Endothelial cell (in vitro differentiated cells): ENCODE measurements around the gene RBM48. TPM values are rescaled to one million over a fixed set of nuclear protein-coding genes. Genes with fewer than 3 reads are reported as not detected.

ENCODE experiments used
- DNase-seq: peaks from one replicate; pipeline ENCODE4 v3.0.0; 2021; ENCODE audit warnings: low spot score
- H3K27ac Mint-ChIP-seq: one replicate; pipeline ENCODE4 v1.8.0; 2021; ENCODE audit warnings: mixed read lengths, inconsistent platforms; ENCODE audit not compliant: unreplicated experiment
- H3K27me3 Mint-ChIP-seq: one replicate; pipeline ENCODE4 v1.8.0; 2021; ENCODE audit warnings: mild to moderate bottlenecking, moderate library complexity, mixed read lengths, inconsistent platforms; ENCODE audit not compliant: unreplicated experiment
- H3K36me3 Mint-ChIP-seq: one replicate; pipeline ENCODE4 v1.8.0; 2021; ENCODE audit warnings: mild to moderate bottlenecking, low read depth, mixed read lengths, inconsistent platforms; ENCODE audit not compliant: unreplicated experiment
- H3K4me1 Mint-ChIP-seq: one replicate; pipeline ENCODE4 v1.8.0; 2021; ENCODE audit warnings: mild to moderate bottlenecking, mixed read lengths, inconsistent platforms; ENCODE audit not compliant: unreplicated experiment
- H3K4me3 Mint-ChIP-seq: one replicate; pipeline ENCODE4 v1.8.0; 2021; ENCODE audit warnings: mild to moderate bottlenecking, mixed read lengths, inconsistent platforms; ENCODE audit not compliant: unreplicated experiment
- H3K9me3 Mint-ChIP-seq: one replicate; pipeline ENCODE4 v1.8.0; 2021; ENCODE audit warnings: mixed read lengths, inconsistent platforms; ENCODE audit not compliant: unreplicated experiment
- CTCF ChIP-seq: fragments of 200-600 bp; sonication (generic); IDR thresholded peaks from one replicate; pipeline ENCODE4 v1.5.0; 2021; ENCODE audit warnings: antibody characterized with exemption; ENCODE audit not compliant: unreplicated experiment
- total RNA-seq: library from RNA; stranded (reverse); fragmentation: NEBNext Ultra II Directional; extraction: Animal tissue kit (Norgen Biotek cat#: 25700); gene quantifications from one replicate; pipeline ENCODE4 v1.2.1, GENCODE V29; 2021; ENCODE audit not compliant: unreplicated experiment

Gene RBM48
- total RNA-seq, 1 donor from 2014 or later, result 17.3 TPM

DNA sequence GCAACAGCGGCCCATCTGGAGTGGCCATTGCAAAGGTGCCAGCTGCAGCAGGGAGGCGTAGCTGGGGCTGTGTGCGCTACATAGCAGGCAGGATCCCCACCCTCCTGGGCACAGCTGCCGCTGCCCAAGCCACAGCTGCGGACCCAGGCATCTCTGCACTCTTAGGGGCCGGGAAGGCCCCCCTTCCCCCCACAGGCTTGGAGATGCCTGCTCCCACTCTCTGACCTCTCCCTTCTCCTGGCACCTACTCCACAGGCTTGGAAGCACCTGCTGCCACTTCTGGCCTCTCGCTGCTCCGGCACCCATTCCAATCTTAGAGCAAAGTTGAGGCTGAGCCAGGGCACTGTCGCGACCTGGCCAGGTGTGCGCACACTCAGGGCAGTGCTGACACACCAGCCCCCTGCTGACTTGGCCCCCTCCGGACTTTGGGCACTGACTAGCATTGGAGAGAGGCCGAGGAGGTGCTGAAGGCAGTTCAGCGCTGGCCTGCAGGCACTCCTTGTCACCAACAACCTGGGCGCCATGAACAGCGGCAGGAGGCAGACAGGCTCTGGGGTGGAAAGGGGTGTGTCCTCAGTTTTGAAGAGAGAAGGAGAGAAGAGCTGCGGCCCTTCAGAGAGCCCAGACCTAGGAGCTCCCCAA is 18.4 kb downstream of the RBM48 start:
- no peak for DNase-seq
- Mint-ChIP-seq H3K27me3 (peaks cover 3% of the 10 kb centered on the region), H3K4me3 (no peak overlapping the region), H3K36me3 (peaks cover 4% of the 10 kb centered on the region), H3K4me1 (no peaks in the 10 kb centered on the region), H3K9me3 (no peaks in the 10 kb centered on the region), H3K27ac (no peak overlapping the region)
- TF ChIP-seq CTCF, result no peak

- H3K27me3 Mint-ChIP-seq, result peaks cover under 1% of the 10 kb centered on the region
- H3K4me3 Mint-ChIP-seq, result no peak overlapping the region
- no peak overlapping the region for H3K27ac Mint-ChIP-seq
- TF ChIP-seq CTCF, result no peak
- no peaks in the 10 kb centered on the region for H3K4me1 Mint-ChIP-seq
- H3K9me3 Mint-ChIP-seq, result no peaks in the 10 kb centered on the region
- DNase-seq, result no peak
- peaks cover 4% of the 10 kb centered on the region for H3K36me3 Mint-ChIP-seq
Measured at GRCh38 chr7:92547579-92547978, 19.0 kb downstream of the RBM48 start.

- H3K36me3 Mint-ChIP-seq, result no peaks in the 10 kb centered on the region
- H3K9me3 Mint-ChIP-seq, result no peaks in the 10 kb centered on the region
- no peak overlapping the region for H3K4me3 Mint-ChIP-seq
- no peaks in the 10 kb centered on the region for H3K4me1 Mint-ChIP-seq
- H3K27ac Mint-ChIP-seq, result no peak overlapping the region
- no peaks in the 10 kb centered on the region for H3K27me3 Mint-ChIP-seq
- no peak for TF ChIP-seq CTCF
- no peak for DNase-seq
Measured at GRCh38 chr7:92550194-92550593, 21.6 kb downstream of the RBM48 start.

GRCh38 chr7:92557249-92557648 is 28.7 kb downstream of the RBM48 start:
- DNase-seq, result no peak
- H3K27me3 Mint-ChIP-seq, result peaks cover under 1% of the 10 kb centered on the region
- peaks cover 8% of the 10 kb centered on the region for H3K4me1 Mint-ChIP-seq
- H3K9me3 Mint-ChIP-seq, result no peaks in the 10 kb centered on the region
- no peak overlapping the region for H3K4me3 Mint-ChIP-seq
- no peak overlapping the region for H3K27ac Mint-ChIP-seq
- TF ChIP-seq CTCF, result no peak
- H3K36me3 Mint-ChIP-seq, result no peaks in the 10 kb centered on the region

GRCh38 chr7:92557808-92558362 is 29.3 kb downstream of the RBM48 start:
- Mint-ChIP-seq H3K9me3 (no peaks in the 10 kb centered on the region), H3K27me3 (peaks cover 2% of the 10 kb centered on the region), H3K36me3 (no peaks in the 10 kb centered on the region), H3K4me3 (no peak overlapping the region), H3K4me1 (peaks cover 11% of the 10 kb centered on the region), H3K27ac (no peak overlapping the region)
- TF ChIP-seq CTCF, result no peak
- DNase-seq, result no peak
